AG04450 (cell line): ENCODE results near the gene NOX4. TPM values are rescaled to one million over a fixed set of nuclear protein-coding genes. Genes with fewer than 3 reads are reported as not detected.
"Not testable (repeated sequence)": the region's sequence is repeated elsewhere in the genome, so short reads cannot be mapped to it uniquely, and the experiment has no call there.

Experiments used
- CTCF ChIA-PET: fragments of 300-600, 350-600 bp; formaldehyde crosslinking; extraction: SDS; loops from one replicate; lab custom pipeline; 2022; ENCODE audit warnings: antibody characterized with exemption, inconsistent platforms; lab: Charles Lee
- POLR2A ChIA-PET: fragments of 350-600 bp; formaldehyde crosslinking; extraction: SDS; loops from one replicate; lab custom pipeline; 2021; ENCODE audit warnings: antibody characterized with exemption, inconsistent platforms; lab: Yijun Ruan, JAX
- DNase-seq: peaks from one replicate; pipeline ENCODE4 v3.0.0-alpha.2; 2011; ENCODE audit warnings: low read depth, low spot score
- H3K27ac ChIP-seq: one replicate; pipeline ENCODE4 v1.5.1; 2012; ENCODE audit warnings: low read depth, low read length, control low read depth
- H3K27me3 ChIP-seq: one replicate; pipeline ENCODE4 v1.6.0; 2012; ENCODE audit warnings: low read length; ENCODE audit not compliant: control insufficient read depth, insufficient read depth
- H3K4me3 ChIP-seq: 2 replicates; pipeline ENCODE4 v1.5.1; 2011; ENCODE audit warnings: mild to moderate bottlenecking, low read depth, low read length, control low read depth
- H3K9me3 ChIP-seq: 2 replicates; pipeline ENCODE4 v1.5.1; 2012; ENCODE audit warnings: low read length; ENCODE audit not compliant: control insufficient read depth, insufficient read depth
- CTCF ChIP-seq: IDR thresholded peaks from 2 replicates; pipeline ENCODE4 v1.5.1; 2011; ENCODE audit warnings: low read depth, low read length, control low read depth, inconsistent platforms
- polyA plus RNA-seq: library from polyadenylated mRNA; depleted of rRNA; stranded (reverse); fragments of >200 nt; gene quantifications from 2 replicates; pipeline ENCODE4 v1.2.3, GENCODE V29; 2011

The NOX4 gene
- polyA plus RNA-seq, 1 experiment, result 5.1 TPM

GRCh38 chr11:89382986-89383385 is 108.2 kb downstream of the NOX4 start:
- not testable (repeated sequence) for DNase-seq, H3K27me3 ChIP-seq, H3K4me3 ChIP-seq

GRCh38 chr11:89381094-89381493 is 110.1 kb downstream of the NOX4 start:
- peak overlapping the region; percentile 89 for H3K27ac ChIP-seq

More at GRCh38 chr11:89382986-89383385, 108.2 kb downstream of the NOX4 start:
- POLR2A ChIA-PET, H3K9me3 ChIP-seq, H3K27ac ChIP-seq, CTCF ChIA-PET: not testable (repeated sequence)

GRCh38 chr11:89379976-89380771 is 111.0 kb downstream of the NOX4 start:
- POLR2A ChIA-PET, result interaction anchor here (0.8 kb wide), 1 partner anchor 879 kb away, joined by 3 read pairs; no protein-coding TSS in a partner anchor
- CTCF ChIA-PET, result interaction anchor here (0.5 to 0.8 kb wide), 2 partner anchors 25 to 238 kb away, joined by 3 to 5 read pairs; no protein-coding TSS in a partner anchor
- not testable (repeated sequence) for DNase-seq, H3K4me3 ChIP-seq, H3K27me3 ChIP-seq, H3K27ac ChIP-seq, H3K9me3 ChIP-seq

More at GRCh38 chr11:89381094-89381493, 110.1 kb downstream of the NOX4 start:
- Histone ChIP-seq H3K4me3 (no peak overlapping the region), H3K27me3 (no peaks in the 10 kb centered on the region), H3K9me3 (peaks cover 4% of the 10 kb centered on the region; the same call in 1 of the 2 replicates)
- POLR2A ChIA-PET, result interaction anchor here (0.8 to 1.1 kb wide), 2 partner anchors 49 to 880 kb away, joined by 3 read pairs; no protein-coding TSS in a partner anchor
- no peak for TF ChIP-seq CTCF
- DNase-seq, result peak; percentile 78
- CTCF ChIA-PET, result no interaction called here

- H3K27ac ChIP-seq, CTCF ChIA-PET, H3K4me3 ChIP-seq, POLR2A ChIA-PET, H3K27me3 ChIP-seq, H3K9me3 ChIP-seq, DNase-seq: not testable (repeated sequence)
Measured at GRCh38 chr11:89378986-89379385, 112.2 kb downstream of the NOX4 start.

GRCh38 chr11:89369356-89369755 is 121.8 kb downstream of the NOX4 start:
- POLR2A ChIA-PET, H3K4me3 ChIP-seq, CTCF ChIA-PET, H3K27me3 ChIP-seq, DNase-seq, H3K9me3 ChIP-seq, H3K27ac ChIP-seq: not testable (repeated sequence)

- H3K27me3 ChIP-seq, DNase-seq, H3K27ac ChIP-seq, H3K4me3 ChIP-seq, H3K9me3 ChIP-seq, POLR2A ChIA-PET, CTCF ChIA-PET: not testable (repeated sequence)
Measured at GRCh38 chr11:89364856-89365255, 126.3 kb downstream of the NOX4 start.

- Histone ChIP-seq H3K4me3 (no peak overlapping the region), H3K27ac (no peak overlapping the region), H3K9me3 (no peaks in the 10 kb centered on the region), H3K27me3 (no peaks in the 10 kb centered on the region)
- TF ChIP-seq CTCF, result no peak
- no peak for DNase-seq
- CTCF ChIA-PET, result no interaction called here
- POLR2A ChIA-PET, result no interaction called here
Measured at GRCh38 chr11:89361734-89362133, 129.4 kb downstream of the NOX4 start.

GRCh38 chr11:89359208-89359607 is 132.0 kb downstream of the NOX4 start:
- CTCF ChIA-PET, H3K27me3 ChIP-seq, DNase-seq, H3K27ac ChIP-seq, H3K4me3 ChIP-seq, H3K9me3 ChIP-seq, POLR2A ChIA-PET: not testable (repeated sequence)
